Right lobe of liver (tissue), 6 donors: ENCODE results near the gene NUFIP2. TPM values are rescaled to one million over a fixed set of nuclear protein-coding genes. Genes with fewer than 3 reads are reported as not detected.

Source experiments
- ATAC-seq, 4 donors: fragments of 200-7000 bp; cut with Tn5 transposase; one replicate each; pipeline ENCODE4 v1.9.1; 2020; ENCODE audit warnings: mild to moderate bottlenecking in 4 of 4, moderate library complexity in 4 of 4
- DNase-seq, 3 donors: peaks; one replicate each; pipeline ENCODE4 v3.0.0-alpha.2; 2020
- H3K27ac ChIP-seq, 3 donors: fragments of 200-600 bp; one replicate each; pipeline ENCODE4 v1.8.0; 2022
- H3K27me3 ChIP-seq, 2 donors: fragments of 200-600 bp; one replicate each; pipeline ENCODE4 v1.8.0; 2022
- H3K36me3 ChIP-seq, 4 donors: fragments of 200-600 bp; sonication (generic) in 1 of 4; one replicate each; pipeline versions ENCODE4 v1.5.1 to v1.8.0; 2017 to 2022; ENCODE audit warnings: control low read depth in 1 of 4
- H3K4me1 ChIP-seq, 4 donors: fragments of 200-600 bp; sonication (generic) in 1 of 4; one replicate each; pipeline versions ENCODE4 v1.5.1 to v1.8.0; 2017 to 2022; ENCODE audit warnings: control low read depth in 1 of 4
- H3K4me3 ChIP-seq, 3 donors: fragments of 200-600 bp; one replicate each; pipeline ENCODE4 v1.8.0; 2022
- H3K9me3 ChIP-seq, 4 donors: fragments of 200-600 bp; sonication (generic) in 1 of 4; one replicate each; pipeline versions ENCODE4 v1.5.1 to v1.8.0; 2017 to 2022; ENCODE audit warnings: control low read depth in 1 of 4
- POLR2A ChIP-seq: fragments of 450-650 bp; IDR thresholded peaks from one replicate; pipeline ENCODE4 v1.6.1; 2017; ENCODE audit warnings: antibody characterized with exemption, mild to moderate bottlenecking
- WGBS: methylation state at CpG from one replicate; pipeline ENCODE4 v1.1.6; 2018; ENCODE audit warnings: low coverage, low lambda C conversion rate; ENCODE audit not compliant: insufficient coverage; ENCODE audit errors: missing lambda C conversion rate; 5-methylcytosine and 5-hydroxymethylcytosine counted together
- intact Hi-C, 2 donors: fragments of 100-400 bp; cut with DNase I; formaldehyde crosslinking; loops; one replicate each; pipeline versions ENCODE4 v1.11.2 to v1.14.1; 2022
- total RNA-seq, 6 experiments: library from RNA; depleted of rRNA in 2 of 6; stranded (reverse); fragments of >200 nt in 2 of 6; fragmentation: NEBNext Ultra II Directional in 3 of 6; extraction: Animal tissue kit (Norgen Biotek cat#: 25700) in 3 of 6; gene quantifications; one replicate each; pipeline versions ENCODE4 v1.1.0 to v1.2.4, GENCODE V29; 2016 to 2023
- TF ChIP-seq, protein P1 (sequence below), 4 donors: fragments of 200-600 bp in 3 of 4; fragments of 450-650 bp in 1 of 4; IDR thresholded peaks; one replicate each; pipeline versions ENCODE4 v1.5.1 to v1.8.0; 2016 to 2022; ENCODE audit warnings: antibody characterized with exemption in 4 of 4, mild to moderate bottlenecking in 2 of 4
- donor health status: DM: no; HTN: yes; CAD: no.
- donor health status: DM: no; HTN: no; CAD: no.
- donor health status: DM: no; HTN: no; CAD: no.
- donor health status: DM: no; HTN: yes; CAD: no.
- donor health status: DM: no; HTN: yes; CAD: no.

The NUFIP2 gene
- total RNA-seq, 6 experiments from 2014 or later: 16.1 to 31.2 (median 22.5) TPM

DNA sequence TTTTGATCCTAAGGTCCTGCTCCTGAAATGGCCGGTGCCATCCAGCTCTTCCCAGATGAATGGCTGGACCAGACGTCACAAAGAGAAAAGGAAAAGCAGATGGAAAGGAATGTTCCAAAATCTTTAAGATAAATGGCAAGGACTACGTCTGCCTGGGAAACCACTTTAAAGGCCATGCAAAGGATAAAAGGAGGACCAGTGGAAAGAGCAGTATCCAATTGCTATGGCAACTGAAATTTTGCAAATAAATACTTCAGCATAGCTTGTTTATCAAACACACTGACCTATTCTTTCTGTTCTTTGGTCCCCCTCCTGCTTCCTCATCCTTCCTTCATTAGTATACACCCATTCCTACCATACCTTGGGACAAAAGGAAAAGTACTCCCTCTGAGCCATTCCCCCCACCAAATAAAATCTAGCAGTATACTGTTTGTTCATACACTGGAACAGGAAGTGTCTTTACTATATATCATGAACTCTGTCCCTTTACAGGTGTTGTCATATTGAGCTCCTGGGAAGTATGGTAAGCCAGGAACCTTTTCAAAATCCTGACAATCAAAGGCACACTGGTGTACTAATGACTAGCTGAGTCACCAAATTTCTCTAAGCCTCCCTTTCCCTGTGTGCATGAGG lies 37.2 kb upstream of the NUFIP2 start:
- no peak overlapping the region for H3K4me3 ChIP-seq
- TF ChIP-seq, protein P1, sequence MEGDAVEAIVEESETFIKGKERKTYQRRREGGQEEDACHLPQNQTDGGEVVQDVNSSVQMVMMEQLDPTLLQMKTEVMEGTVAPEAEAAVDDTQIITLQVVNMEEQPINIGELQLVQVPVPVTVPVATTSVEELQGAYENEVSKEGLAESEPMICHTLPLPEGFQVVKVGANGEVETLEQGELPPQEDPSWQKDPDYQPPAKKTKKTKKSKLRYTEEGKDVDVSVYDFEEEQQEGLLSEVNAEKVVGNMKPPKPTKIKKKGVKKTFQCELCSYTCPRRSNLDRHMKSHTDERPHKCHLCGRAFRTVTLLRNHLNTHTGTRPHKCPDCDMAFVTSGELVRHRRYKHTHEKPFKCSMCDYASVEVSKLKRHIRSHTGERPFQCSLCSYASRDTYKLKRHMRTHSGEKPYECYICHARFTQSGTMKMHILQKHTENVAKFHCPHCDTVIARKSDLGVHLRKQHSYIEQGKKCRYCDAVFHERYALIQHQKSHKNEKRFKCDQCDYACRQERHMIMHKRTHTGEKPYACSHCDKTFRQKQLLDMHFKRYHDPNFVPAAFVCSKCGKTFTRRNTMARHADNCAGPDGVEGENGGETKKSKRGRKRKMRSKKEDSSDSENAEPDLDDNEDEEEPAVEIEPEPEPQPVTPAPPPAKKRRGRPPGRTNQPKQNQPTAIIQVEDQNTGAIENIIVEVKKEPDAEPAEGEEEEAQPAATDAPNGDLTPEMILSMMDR (IDR thresholded peaks at IDR 0.05): no peak
- TF ChIP-seq POLR2A: no peak
- DNase-seq (no peak), ATAC-seq (no peak)
- H3K27me3 ChIP-seq: no peaks in the 10 kb centered on the region
- H3K4me1 ChIP-seq: no peaks in the 10 kb centered on the region
- WGBS: 67% methylated on average over 3 of the region's 3 CpGs
- no peaks in the 10 kb centered on the region for H3K36me3 ChIP-seq
- no peaks in the 10 kb centered on the region for H3K9me3 ChIP-seq
- intact Hi-C loops: no loop called here
- no peak overlapping the region for H3K27ac ChIP-seq

DNA sequence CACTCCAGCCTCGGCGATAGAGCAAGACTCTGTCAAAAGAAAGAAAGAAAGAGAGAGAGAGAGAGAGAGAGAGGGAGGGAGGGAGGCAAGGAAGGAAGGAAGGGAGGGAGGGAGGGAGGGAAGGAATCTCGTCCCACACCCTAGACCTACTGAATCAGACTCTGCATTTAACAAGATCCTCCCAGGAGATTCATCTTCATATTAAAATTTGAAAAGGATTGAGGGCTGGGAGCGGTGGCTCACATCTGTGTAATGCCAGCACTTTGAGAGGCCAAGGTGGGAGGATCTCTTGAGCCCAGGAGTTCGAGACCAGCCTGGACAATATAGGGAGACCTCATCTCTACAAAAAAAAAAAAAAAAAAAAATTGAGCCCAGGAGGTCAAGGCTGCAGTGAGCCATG lies 33.5 kb upstream of the NUFIP2 start:
- no peak for TF ChIP-seq POLR2A
- TF ChIP-seq, protein P1 (IDR thresholded peaks at IDR 0.05): no peak

DNA sequence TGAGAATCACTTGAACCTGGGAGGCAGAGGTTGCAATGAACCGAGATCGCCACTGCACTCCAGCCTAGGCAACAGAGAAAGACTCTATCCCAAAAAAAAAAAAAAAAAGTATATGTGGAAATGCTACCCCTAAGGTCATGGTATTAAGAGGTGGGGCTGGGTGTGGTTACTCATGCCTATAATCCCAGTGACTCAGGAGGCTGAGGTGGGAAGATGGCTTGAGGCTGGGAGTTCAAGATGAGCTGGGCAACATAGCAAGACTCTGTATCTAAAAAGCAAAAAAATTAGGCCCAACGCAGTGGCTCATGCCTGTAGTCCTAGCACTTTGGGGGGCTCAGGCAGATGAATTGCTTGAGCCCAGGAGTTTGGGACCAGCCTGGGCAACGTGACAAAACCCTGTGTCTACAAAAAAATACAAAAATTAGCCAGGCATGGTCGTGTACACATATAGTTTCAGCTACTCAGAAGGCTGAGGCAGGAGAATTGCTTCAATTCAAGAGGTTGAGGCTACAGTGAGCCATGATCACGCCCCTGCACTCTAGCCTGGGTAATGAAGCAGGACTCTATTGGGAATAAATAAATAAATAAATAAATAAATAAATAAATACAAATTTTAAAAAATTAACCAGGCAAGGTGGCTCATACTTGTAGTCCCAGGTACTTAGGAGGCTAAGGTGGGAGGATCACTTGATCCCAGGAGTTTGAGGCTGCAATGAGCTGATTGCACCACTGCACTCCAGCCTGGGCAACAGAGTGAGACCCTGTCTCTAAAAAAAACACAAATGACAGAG lies 32.3 kb upstream of the NUFIP2 start:
- Histone ChIP-seq H3K9me3 (no peaks in the 10 kb centered on the region), H3K27ac (no peak overlapping the region), H3K4me1 (no peaks in the 10 kb centered on the region), H3K36me3 (no peaks in the 10 kb centered on the region), H3K27me3 (no peaks in the 10 kb centered on the region), H3K4me3 (no peak overlapping the region)
- DNase-seq: no peak
- TF ChIP-seq POLR2A: no peak
- TF ChIP-seq, protein P1 (IDR thresholded peaks at IDR 0.05): no peak
- ATAC-seq: no peak
- WGBS: 59% methylated on average over 4 of the region's 6 CpGs
- intact Hi-C loops: no loop called here

More for the DNA sequence above, 33.5 kb upstream of the NUFIP2 start:
- Histone ChIP-seq H3K4me1 (no peaks in the 10 kb centered on the region), H3K27ac (no peak overlapping the region), H3K36me3 (no peaks in the 10 kb centered on the region), H3K4me3 (no peak overlapping the region), H3K9me3 (no peaks in the 10 kb centered on the region), H3K27me3 (no peaks in the 10 kb centered on the region)
- intact Hi-C loops: no loop called here
- ATAC-seq (no peak), DNase-seq (no peak)
- 64% methylated on average over 4 of the region's 5 CpGs for WGBS

DNA sequence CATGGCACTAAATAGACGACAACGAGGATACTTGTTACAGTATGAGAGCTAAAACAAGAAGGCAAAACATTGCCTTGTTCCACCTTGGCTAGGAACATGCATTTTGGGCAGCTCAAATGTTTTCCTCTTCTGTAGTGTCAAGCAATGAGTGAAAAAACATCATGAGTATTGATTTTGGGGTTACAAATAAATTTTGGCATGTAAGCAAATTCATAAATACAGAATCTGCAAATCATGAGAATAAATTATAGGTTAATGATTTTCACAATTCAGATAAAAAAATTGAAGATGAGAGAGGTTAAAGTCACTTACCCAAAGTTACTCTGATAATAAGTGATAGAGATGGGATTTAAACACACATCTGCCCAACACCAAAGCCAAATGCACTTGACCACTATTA lies 28.4 kb upstream of the NUFIP2 start:
- WGBS: 67% methylated on average over 2 of the region's 2 CpGs
- intact Hi-C loops: no loop called here

More for the DNA sequence above, 28.4 kb upstream of the NUFIP2 start:
- no peak for ATAC-seq
- Histone ChIP-seq H3K4me1 (no peaks in the 10 kb centered on the region), H3K9me3 (no peaks in the 10 kb centered on the region), H3K27me3 (no peaks in the 10 kb centered on the region), H3K4me3 (no peak overlapping the region), H3K27ac (no peak overlapping the region), H3K36me3 (no peaks in the 10 kb centered on the region)
- no peak for DNase-seq
- TF ChIP-seq, protein P1 (IDR thresholded peaks at IDR 0.05): no peak
- no peak for TF ChIP-seq POLR2A
